Ureter (tissue), 1 donor: ENCODE data around the gene NPC2. TPM values are rescaled to one million over a fixed set of nuclear protein-coding genes. Genes with fewer than 3 reads are reported as not detected.
A peak's percentile ranks its signal among the peaks of the same experiment; 100 is the strongest.

ENCODE experiments used
- DNase-seq: peaks from one replicate; pipeline ENCODE4 v3.0.0-alpha.2; 2020; ENCODE audit warnings: low spot score
- total RNA-seq: library from RNA; stranded (reverse); gene quantifications from one replicate; pipeline ENCODE4 v1.2.4, GENCODE V29; 2023
- donor health status: DM: yes; HTN: yes; CAD: no.

The NPC2 gene
- total RNA-seq, 1 donor from 2014 or later, result 175 TPM

DNA sequence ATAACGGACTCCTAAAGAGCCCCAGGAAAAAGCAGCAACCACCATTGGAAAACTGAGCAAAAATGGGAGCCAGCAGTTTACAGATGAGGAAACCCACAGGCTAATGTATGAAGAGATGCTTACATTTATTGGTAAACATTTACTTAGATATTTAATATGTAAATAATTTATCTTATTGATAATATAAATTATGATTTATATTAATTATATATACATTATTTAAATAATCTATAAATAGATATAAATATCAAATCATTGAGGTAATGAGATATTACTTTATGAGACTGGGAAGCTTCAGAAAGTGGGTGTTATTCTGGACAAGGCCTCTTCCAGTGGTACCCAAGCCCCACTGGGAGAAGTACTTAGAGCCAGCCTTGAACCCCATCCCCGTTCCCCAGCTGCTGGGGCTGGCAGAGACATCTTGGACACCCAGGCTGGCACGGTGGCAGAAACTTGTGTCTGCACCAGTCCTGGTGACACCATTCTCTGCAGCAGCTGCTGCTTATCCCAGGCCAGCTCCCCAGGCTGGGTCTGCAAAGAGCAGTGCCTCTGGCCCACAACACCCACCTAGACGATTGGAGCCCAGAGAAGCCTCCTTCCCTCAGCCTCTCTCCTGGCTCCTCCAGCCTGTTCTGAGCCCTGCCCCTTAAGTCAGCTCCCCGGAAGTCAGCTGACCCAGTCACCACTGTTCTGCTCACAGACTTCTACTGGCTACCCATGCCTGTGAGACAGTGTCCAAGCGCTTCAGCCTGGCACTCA, 26.4 kb upstream of the NPC2 start:
- no peak for DNase-seq

DNA sequence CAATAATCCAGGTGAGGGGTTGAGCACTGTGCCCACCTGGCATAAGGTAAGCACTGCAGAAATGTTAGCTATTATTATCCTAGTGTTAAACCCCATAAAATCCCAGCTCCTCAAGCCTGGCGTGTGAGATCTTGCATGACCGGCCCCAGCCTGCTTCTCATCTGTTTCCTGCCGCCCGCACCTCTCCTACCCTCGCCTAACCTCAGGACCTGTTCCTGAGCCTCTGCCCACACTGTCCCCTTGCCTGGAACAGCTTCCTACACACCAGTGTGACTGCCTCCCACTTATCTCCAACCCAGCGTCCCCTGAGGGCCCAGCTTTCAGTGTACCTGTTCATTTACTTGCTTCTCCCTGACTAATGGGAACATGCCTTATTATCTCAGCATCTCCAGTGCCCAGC, 25.1 kb upstream of the NPC2 start:
- DNase-seq, result no peak

DNA sequence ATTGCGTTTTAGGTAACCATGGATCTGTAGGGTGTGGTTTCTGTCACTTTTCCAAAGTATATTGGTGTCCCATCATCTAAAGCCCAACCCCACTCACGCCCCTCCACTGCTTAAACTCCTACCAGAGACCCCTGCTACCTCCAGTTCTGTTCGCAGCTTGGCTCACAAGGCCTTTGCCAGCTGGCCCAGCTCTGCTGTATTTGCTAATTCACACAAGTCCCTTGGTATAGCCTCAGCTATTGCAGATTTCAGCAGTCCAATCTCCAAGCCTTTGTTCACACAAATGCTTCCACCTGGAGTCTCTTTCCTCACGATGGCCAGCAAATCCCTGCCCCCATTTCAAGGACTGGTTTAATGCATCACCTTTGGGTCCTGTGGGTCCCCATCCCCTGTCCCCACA, 24.6 kb upstream of the NPC2 start:
- DNase-seq, result no peak

DNA sequence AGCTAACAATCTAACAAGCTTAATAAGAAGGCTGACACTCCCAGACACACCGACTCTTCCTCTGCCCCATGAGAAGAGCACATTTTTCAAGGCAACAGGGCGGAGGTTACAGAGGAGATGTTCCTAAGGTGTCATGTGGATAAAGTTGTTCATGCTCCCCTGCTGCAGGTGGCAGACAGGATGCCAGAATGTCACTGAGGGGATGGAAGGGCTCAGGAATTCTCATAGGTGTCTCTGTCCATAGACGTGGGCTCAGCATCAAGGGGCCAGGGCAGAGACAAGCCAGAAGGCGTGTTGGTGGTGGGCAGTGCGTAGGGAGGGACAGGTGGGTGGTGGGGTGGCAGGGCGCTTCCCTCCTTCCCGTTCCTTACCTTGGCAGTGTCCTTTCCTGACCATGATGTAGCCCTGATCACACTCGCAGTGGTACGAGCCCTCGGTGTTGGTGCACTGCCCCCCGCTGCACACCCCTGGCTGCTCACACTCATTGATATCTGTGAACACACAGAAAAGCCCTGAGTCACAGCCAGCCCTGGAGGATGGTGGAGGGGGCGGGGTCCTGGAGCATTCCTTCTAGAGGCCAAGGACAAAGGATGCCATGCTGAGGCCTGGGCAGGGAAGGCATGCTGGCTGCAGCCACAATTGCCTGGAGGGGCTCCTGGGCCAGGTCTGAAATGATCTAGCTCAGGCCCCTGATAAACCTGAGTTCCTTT, 23.5 kb upstream of the NPC2 start:
- DNase-seq, result no peak

DNA sequence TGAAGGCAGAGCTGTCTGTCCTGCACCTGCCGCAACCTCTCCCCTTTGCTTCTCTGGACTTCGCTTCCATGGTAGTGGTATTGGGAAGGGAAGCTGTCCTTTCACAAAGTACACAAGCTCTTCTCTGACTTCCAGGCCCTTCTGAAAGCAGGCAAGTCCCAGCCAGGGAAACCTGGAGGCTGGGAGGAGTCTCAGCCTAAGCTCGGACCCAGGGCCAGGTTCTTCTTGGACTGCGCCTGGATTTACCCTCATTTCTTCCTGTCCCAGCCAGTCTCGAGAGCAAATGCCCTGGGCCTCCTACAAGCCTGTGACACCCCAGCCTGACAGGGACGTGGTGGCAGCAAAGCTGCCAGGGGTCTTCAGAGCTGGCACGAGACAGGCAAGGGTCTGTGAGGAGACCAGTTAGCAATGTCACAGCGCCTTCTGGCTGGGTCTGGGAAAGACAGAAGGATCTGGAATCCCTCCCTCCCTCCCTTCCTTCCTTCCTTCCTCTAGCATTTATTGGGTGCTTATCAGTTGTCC, 22.8 kb upstream of the NPC2 start:
- DNase-seq, result no peak

DNA sequence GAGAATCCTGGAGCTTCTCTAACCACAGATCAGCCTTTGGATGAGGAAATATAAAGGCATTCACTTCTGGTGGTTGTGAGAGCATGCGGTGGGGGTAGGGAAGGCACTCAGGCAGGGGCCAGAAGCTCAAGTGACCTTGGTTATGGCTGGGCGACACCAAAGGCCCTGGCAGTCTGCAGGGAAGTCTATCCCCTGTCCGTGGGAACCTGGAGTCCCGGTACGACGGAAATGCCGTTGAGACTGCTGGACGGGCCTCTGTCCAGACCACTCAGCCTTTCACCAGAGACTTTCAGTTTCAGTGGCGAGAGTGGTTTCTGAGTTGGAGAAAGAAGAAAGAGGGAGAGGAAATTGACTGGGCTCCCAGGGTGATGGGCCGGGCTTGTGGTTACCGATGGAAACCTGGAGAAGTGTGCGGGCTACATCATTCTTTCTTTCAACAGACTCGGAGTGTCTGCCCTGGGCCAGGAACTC, 21.4 kb upstream of the NPC2 start:
- DNase-seq, result no peak

DNA sequence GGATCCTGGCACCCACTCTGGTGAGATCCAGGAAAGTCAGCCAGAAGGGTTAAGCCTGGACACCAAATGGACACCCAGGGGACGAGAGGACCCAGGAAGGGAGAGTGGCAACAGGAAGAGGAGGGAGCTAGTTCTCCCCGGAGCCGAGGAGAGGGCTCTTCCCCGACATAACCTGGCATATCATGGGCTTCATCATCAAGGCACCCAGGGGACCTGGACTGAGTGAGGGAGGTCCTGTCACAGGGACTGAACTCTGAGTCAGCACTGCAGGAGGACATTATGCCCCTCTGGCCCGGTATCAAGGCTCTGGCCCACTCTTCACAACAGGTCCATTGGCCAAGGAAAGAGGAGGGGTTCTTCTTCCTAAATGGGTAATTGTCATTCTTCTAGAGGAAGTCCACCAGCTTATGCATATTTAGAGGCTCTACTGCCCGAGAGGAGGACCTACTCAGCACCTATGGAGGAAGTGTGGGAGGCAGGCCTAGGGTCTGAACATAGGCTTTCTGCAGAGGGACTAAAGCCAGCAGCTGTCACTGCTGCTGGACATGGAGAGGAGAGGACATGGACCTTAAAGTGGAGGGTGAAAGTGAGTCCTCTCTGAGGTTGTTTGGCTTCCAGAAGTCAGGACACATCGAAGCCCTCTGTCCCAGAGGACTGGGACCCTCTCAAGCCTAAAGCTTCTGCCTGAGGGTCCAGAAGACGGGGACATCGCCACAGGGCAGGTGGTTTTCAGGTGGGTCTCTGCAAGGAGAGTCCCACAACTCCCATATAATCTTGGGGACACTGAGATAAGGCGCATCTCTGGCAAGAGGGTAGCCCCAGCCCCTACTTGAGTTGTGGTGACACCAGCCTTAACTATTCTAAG, 19.1 kb upstream of the NPC2 start:
- DNase-seq, result no peak

DNA sequence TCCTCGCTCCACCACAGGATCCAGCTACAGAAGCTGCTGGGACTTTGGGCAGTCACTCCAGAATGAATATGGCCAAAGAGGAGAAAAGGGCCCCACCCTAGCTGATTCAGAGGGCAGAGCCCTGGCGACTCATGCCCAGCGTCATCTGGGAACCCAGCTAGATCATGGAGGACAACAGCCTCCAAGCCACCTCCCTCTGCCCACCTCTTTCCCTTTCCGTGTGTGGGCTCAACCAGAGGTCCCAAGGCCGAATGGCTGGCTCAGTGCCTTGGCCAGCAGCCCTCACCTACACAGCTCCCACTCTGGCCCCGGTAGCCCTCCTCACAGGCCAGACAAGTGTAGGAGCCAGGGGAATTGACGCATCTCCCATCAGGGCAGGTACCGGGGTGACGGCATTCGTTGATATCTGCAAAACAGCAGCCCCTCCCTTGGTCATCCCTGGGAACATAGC, 17.9 kb upstream of the NPC2 start:
- no peak for DNase-seq

DNA sequence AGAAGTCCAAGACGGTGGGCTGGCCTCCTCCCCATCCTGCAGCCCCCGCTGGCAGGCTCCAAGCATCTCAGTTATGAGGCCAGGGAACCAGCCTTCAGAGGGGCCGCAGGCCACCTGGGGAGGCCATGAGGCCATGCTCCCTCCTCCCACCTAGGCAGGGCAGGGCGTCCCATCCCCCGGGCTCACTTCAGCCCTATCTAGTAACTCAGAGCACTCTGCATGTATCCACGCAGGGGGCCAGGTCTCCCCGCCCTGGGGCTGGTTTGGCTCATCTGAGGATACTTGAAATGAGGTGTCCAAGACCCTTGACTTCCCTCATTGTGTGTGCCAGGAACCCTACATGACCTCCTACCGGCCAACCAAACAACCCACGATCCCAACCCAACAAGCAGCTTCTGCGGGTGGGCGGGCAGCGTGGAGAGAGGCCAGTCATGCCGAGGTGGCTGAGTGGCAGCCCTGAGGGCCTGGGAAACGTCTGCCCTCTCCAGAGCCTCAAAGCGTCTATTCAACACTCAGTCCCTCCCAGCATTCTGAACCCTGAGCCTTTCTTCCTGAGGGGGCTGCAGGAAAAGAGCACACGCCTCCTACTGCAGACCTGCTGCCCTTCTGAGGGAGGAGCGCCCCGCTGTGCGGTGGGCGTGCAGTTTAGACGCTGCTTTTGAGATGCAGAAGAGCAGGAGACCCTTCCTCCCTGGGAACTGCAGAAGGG, 17.3 kb upstream of the NPC2 start:
- DNase-seq, result no peak

DNA sequence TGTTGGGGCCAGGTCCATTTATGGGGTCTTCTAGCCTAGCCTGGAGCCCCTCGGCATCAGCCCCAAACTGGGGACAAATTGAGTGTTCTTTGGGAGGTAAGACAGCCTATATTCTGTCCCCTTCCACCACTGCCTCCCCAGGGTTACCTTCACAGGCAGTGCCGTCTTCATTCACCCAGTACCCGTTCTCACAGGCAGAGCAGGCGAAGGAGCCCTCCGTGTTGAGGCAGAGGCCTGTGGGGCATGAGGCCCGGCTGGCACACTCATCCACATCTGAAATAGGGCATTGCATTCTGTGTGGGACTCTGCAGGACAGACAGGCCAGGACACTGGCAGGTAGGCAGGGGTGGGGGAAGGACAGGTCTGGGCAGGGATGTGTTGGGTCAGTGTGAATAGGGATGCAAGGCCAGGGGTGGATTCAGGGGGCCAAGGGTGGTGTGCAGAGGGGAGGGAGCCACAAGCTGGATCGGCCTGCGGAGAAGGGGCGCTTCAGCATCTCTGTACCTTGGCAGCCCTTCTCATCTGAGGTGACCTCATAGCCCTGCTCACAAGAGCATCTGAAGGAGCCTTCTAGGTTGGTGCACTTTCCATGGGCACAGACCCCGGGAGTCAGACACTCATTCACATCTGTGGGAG, 16.6 kb upstream of the NPC2 start:
- no peak for DNase-seq

DNA sequence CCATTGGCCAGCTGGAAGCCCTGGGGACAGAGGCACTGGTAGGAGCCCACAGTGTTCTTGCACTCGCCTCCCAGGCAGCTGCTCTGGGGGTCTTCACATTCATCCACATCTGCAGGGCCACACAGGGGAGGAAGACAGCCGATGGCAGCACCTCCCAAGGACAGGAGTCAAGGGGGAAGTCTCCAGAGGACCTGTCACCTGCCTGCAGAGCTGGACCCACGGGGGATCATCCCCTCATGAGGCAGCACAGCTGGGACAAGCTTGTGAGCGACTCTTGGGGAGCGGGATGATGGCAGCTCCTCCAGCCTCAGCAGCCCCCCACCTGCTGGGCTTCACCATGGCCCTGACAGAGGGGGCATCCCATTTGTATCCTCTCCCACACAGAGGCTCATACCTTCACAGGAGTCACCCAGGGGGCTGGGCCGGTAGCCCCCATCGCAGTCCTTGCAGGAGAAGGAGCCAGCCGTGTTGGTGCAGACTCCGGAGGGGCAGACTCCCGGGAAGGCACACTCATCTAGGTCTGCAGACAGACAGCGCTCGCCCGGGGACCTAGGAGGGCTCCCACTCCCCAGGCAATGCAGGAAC, 15.8 kb upstream of the NPC2 start:
- no peak for DNase-seq

DNA sequence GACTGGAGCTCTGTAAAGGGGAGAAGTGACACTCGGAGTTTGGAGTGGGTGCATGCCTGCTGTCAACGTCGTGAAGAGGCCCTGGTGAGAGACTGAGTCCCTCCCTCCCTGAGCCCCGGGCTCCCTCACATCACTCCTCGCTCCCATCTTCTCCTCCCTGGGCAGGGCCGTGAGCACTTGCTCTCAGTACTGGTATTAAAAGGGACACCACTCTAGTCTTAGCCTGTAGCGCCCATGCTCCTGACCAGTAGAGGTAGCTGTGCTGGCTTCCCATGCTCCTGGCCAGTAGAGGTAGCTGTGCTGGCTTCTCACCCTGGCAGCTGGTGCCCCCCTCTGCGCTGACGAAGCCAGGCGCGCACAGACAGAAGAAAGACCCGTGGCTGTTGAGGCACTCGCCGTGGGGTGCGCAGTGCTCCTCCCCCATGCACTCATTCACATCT, 15.2 kb upstream of the NPC2 start:
- no peak for DNase-seq

DNA sequence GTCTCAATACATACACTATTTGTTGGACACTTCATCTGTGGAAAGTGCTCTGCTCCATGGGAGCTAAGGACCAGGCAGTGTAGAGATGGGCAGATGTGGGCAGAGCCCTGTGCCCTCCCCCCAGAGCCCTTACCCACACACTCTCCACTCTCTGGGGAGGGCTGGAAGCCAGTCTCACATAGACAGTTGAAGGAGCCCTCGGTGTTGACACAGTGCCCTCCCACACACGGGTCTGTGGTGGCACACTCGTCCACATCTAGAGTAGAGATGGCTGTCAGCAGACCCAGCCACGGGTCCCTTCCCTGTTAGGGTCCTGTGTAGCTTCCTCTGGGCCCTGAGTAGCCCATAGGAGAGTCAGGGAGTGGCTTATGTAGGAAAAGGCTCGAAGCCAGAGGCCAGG, 14.7 kb upstream of the NPC2 start:
- DNase-seq, result no peak

DNA sequence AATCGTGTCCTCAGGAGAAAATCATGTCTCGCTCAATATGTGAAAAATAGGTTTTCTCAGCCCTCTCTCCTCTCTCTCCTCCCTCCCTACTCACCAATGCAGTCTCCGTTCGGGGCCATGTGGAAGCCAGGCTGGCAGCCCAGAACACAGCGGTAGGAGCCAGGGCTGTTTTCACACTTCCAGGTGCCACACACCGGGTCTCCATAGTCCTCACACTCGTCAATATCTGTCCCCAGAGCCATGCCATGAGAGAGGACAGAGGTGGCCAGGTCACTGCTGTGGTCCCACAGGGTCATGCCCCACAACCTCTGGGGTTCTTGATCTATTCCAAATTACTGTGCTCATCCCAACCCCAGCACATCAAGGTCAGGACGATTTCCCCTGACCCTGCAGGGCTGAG, 14.0 kb upstream of the NPC2 start:
- peak; percentile 37 for DNase-seq

DNA sequence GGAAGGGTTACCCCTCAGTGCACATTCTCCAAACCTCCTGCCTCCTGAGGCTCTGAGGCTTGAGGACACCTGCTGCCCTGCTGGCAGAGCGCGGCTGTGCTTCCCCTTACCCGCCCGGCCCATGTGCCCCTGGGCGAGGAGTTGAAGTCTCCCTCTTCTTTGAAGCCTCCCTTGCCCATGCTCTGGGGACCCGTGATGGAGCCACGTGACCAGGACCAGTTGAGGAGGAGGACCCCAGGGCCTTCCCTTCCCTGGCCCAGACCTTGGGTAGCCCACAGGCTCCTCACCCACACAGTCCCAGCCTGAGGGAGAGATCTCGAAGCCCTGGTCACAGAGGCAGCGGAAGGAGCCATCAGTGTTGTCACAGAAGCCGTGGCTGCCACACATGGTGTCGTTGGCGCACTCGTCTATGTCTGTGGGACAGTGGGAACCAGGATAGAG, 13.3 kb upstream of the NPC2 start:
- DNase-seq, result no peak

DNA sequence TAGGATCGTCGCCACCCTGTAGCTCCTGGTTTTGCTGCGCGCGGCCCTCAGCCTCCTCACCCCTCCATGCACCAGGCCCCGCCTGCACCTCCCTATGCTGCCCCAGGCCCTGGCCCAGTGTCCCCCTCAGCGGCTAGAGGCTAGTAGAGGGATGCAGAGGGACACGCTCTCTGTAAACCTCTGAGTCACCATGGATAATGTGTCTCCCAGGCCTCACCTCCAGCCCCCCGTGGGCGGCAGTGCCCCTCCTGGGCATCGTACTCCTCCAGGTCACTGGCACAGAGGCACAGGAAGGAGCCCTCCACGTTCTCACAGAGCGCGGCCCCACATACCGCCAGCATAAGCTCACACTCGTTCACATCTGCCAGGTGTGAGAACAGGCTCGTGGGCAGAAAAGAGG, 12.7 kb upstream of the NPC2 start:
- peak; percentile 39 for DNase-seq

DNA sequence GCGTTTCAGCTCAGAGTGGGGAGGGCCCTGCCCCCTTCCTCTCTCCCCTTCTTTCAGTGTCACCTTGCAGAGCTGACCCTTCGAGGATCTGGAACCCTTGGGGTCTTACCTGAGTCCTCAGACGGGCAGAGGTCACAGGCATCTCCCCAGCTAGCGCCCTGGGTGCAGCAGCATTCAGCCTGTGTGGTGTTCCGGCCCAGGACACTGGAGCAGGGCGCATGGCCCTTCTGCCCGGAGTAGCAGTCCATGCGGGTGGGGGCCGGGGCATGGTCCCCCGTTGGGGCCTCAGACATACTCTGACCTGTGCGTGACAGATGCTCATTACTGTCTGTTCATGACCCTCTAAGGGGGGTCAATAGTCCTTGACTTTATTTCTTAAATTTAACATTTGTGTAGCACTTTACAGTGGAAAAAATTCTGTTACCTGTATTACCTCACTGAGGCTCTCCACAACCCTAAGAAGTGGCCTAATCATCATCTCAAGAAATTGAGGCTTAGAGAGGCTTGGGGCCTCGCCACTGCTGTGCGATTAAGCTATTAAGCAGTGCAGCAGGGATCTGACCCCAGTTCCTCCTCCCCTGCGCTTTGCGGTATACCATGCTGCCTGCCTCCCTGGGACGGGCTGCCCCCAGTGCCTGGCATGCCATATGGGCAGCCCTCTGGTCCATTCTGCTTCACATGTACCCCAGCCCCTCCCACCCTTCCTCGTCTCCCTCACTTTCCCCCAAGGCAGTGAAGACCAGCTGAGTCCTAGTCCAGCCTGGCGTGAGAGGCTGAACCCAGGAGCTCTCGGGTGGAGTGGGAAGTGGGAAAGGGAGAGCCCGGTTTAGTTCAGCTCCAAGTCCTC, 12.0 kb upstream of the NPC2 start:
- DNase-seq, result no peak

DNA sequence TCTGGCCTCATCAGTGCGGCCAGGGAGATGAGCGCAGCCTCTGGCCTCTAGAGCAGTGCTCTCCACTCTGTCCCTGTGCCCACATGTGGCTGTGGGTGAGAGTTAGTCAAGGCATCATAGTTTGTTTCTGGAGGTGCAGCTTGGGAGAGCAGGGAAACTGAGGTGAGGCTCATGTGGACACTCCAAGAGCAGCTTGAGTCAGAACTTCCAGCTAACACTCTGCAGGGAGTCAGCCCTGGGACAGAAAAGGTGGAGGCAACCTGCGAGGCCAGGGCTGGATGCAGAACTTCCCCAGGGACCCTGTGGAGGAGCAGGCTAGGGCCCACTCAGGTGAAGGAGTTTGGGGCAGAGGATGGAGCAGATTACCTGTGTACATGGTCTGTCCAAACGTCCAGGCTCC, 11.3 kb upstream of the NPC2 start:
- DNase-seq, result no peak

DNA sequence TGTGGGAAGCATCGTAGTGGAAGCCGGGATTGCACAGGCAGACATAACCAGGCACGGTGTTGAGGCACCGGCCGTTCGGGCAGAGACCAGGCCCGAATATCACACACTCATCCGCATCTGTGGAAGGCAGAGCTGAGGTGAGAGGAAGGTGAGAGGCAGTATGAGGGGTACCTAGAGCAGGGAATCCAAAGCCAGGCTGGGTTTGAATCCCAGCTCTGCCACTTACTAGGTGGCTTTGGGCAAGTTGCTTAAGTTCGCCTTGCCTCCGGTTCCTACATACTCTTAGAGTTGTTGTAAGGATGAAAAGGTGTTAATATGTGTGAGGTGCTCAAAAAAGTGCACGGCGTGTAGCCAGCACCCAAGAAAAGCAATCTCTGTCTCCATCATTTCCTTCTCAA, 10.8 kb upstream of the NPC2 start:
- no peak for DNase-seq
